Pons (tissue), 1 donor: Measurements from ENCODE around the gene POLR3H.
"Not testable (repeated sequence)": the region's sequence is repeated elsewhere in the genome, so short reads cannot be mapped to it uniquely, and the experiment has no call there.

Experiments
- DNase-seq: peaks from one replicate; pipeline ENCODE4 v3.0.0-alpha.2; 2016; ENCODE audit warnings: low spot score

Gene POLR3H

GRCh38 chr22:41564563-41564962 is 20.3 kb upstream of the POLR3H start:
- no peak for DNase-seq

- no peak for DNase-seq
Observed at GRCh38 chr22:41563051-41563711, 18.9 kb upstream of the POLR3H start.

DNA sequence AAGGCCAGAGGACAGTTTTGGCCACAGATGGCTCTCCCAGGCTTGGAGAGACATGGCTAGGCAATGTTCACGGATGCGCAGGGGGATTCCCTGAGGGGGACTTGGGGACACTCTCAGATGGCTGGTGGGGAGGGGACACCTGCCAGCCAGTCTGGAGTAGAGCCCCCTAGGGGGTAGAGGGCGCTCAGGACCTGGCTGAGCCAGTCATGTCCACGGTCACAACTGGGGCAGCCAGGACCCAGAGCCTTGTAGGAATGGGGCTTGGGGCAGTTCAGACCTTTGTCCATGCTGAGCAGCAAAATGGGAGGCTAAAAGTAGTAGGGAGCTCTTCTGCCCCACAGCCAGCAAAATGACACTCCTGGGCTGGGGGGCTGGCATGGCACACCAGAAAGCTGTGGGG is 18.2 kb upstream of the POLR3H start:
- no peak for DNase-seq

DNA sequence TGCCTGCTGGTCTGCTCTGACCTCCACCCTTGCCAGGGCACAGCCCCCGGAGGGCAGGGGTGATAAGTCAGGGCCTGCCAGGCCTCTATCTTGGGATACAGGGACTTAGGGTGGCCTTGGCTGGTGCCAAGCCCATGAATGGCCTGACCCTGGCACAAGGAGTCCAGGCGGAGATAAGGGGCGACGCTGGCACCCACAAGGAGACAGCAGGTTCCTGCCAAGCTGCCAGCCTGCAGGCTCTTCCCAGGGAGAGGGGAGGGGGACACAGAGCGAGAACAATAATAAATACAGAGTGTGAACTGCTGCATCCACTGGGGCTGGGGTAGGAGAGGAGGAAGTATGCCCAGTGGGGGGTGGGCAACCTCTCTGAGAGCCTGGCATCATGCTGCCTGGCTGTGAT is 17.5 kb upstream of the POLR3H start:
- DNase-seq = no peak

DNA sequence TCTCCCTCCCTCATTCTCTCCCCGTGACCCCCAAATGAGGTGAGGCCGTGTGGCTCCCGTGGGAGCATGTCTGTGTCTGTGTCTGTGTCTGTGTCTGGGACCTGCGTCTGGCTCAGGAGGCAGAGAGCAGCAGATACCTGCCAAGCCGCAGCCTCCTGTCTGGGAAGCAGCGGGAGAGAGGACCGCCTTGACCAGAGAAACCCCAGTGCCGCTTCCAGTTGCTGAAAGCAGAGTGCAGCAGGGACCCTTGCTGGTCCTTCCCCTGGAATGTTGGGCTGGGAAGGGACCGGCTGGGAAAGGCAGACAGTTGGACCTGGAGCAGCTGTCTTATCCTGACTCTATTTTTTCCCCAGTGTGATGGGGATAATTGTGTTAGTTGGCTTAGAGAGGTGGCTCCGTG is 17.1 kb upstream of the POLR3H start:
- DNase-seq = no peak

- no peak for DNase-seq
Observed at GRCh38 chr22:41560095-41560471, 15.8 kb upstream of the POLR3H start.

- DNase-seq = not testable (repeated sequence)
Observed at GRCh38 chr22:41558241-41558630, 14.0 kb upstream of the POLR3H start.

DNA sequence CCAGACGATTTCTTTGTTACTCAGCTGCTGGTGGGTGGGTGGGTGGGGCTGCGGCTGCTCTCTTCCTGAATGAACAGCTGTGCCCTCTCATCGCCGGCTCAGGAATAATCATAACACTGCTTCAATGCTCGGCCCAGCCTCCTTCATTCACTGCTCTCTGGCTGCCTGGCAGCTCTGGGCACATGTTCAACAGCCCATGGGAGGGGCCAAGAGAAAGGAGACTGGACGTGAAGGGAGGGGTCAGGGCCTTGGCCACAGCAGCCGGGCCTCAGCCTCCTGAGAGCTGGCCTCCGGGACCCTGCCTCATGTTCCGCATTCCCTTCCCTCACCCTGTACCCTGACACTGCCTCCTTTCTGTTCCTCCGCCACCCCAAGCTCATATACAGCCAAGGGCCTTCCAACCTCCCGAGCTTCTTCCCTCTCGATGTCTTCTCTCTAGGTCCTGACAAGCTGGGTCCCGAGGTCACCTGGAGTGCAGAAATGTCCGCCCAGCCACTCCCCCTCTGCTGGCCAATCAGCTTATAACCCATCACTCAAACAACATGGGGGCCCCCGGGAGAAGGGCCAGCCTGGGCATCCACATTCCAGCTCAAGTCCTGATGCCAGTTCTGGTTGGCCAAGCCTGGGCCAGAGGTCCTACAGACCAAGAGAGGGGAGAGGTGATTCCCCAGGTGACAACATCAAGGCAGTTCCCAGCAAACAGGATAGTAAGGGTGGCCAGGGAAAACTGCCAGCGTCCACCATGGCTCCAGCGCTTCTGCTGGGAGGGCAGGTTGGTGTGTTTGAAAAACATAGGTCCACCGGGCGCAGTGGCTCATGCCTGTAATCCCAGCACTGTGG is 13.4 kb upstream of the POLR3H start:
- DNase-seq = peak; percentile 72

DNA sequence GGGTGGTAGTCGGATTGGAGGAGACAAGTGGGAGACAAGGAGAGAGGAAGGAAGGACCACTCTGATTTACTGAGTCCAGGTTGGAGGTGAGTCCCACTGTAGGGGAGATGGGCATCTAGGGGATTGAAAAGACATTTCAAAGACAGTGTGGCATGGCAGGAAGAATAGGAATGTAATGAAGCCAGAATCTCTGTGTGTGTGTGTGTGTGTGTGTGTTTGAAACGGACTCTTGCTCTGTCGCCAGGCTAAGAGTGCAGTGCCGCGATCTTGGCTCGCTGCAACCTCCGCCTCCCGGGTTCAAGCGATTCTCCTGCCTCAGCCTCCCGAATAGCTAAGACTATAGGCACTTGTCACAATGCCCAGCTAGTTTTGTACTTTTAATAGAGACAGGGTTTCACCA is 12.3 kb upstream of the POLR3H start:
- DNase-seq = no peak

DNA sequence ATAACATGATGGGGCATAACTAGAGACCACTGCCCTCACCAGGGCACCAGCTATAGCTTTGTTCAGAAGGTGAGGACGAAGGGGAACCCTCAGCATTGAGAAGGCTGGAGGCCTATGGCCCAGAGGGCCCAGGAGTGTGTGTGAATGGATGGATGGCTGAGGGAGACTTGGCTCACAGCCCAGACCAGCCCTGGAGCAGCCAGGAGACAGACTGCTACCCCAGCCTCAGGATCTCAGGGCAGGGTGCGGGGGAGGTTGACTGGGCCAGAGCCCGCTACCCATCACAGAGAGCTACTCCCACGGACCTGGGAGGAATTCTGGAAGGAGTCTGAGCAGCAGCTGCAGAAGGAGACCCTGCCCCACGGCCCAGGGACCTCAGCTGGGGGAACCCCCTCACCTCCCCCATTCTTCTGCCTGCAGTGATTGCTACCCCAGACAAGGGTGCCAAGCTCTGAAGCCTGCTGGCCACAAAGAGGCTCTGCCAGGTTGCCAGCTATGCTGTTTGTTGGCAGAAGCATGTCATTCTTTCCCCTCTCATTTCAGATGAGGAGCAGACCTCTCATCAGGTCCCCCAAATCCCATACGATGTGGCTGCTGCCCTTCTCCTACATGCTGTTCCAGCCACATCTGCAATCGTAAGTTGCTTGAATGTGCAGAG is 11.2 kb upstream of the POLR3H start:
- no peak for DNase-seq

DNA sequence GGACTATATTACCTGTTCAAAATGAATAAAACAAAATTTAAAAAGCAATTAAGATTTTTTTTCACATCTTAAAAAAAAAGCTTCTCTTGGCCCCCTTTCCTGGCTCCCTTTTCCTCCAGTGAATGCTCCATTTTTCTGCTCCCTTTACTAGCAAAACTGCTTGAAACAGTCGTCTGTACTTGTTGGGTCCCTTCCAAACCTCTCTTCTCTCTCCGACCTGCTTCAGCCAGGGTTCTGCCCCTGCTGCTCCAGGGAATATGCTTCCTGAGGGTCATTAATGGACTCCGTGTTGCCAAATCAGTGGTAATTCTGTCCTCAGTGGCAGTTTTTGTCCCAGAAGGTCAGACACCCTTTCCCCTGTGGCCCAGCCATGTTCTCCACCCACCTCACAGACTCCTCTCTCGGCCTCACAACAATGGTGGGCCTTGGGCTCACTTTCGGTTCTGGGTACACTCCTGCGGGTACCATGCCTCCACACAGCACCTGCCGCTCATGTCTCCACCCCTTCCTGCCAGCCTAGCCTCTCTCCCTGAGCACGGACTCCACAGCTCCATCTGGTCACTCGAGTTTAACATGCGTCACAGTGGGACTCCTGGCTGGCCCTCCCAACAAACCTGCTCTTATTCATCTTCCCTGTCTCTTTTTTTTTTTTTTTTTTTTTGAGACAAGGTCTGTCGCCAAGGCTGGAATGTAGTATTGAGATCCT is 7.8 kb upstream of the POLR3H start:
- no peak for DNase-seq

GRCh38 chr22:41550952-41551491 is 6.8 kb upstream of the POLR3H start:
- DNase-seq = no peak

GRCh38 chr22:41548830-41549211 is 4.6 kb upstream of the POLR3H start:
- no peak for DNase-seq

GRCh38 chr22:41544671-41545476 is 604 bp upstream of the POLR3H start:
- no peak for DNase-seq

- DNase-seq = no peak
Observed at GRCh38 chr22:41542224-41542623, 2.0 kb downstream of the POLR3H start.

- no peak for DNase-seq
Observed at GRCh38 chr22:41541484-41541883, 2.8 kb downstream of the POLR3H start.

DNA sequence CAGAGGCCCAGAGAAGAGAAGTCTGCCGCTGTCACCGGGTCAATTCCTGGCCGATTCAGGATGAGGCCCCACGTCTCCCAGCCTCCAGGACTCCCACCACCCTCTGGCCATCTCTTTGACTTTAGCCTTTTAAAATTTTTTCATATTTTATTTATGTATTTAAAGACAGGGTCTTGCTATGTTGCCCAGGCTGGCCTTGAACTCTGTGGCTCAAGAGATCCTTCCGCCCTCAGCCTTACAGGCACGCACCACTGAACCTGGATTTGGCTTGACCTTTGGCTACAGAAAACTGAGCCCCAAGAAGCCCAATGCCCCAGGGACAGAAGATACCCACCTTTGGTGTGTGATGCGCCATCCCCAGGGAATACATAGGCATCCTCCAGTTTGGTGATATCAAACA is 3.9 kb downstream of the POLR3H start:
- DNase-seq = no peak

DNA sequence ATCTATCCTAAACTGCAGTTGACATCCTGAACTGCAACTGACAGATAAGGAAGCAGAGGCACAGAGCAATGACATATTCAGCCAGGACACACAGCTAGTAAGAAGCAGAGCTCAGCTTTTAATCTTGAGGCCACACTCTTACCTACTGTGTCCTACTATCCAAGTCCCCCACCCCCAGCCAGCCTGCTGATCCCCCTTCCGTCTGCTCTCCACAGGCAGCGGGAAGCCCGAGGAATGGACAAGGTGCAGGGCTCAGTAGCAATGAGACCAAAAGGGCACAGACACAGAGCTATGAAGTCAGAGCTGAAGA is 4.3 kb downstream of the POLR3H start:
- DNase-seq = no peak

- no peak for DNase-seq
Observed at GRCh38 chr22:41539146-41540005, 4.9 kb downstream of the POLR3H start.

- peak; percentile 92 for DNase-seq
Observed at GRCh38 chr22:41538583-41538982, 5.7 kb downstream of the POLR3H start.

DNA sequence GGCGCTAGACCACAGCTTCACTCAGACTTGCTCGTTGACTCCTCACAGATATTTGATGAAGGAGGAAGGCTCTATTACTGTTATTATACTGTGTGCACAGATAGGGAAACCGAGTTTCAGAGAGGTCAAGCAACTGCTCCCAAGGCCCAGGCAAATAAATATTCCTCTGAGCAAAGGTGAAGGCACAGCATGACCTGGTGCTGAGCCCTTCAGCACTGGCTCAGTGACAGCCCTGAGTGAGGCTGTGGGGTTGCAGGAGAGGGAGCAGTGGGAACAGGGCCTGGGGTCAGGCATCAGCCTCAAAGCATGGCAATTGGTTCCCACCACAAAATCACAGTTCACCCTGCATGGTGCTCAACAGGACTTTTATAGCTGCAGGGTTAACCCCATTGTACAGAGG is 7.1 kb downstream of the POLR3H start:
- DNase-seq = no peak
